CD14-positive monocyte (primary cell): Measurements from ENCODE around the gene TUBA4A. TPM values are rescaled to one million over a fixed set of nuclear protein-coding genes. Genes with fewer than 3 reads are reported as not detected.
A peak's percentile ranks its signal among the peaks of the same experiment; 100 is the strongest.

Experiments used
- DNase-seq, 3 donors: peaks; one replicate each; pipeline ENCODE4 v3.0.0-alpha.2; 2011 to 2022
- H2AFZ ChIP-seq: 2 replicates; pipeline ENCODE4 v1.6.0; 2012; ENCODE audit warnings: mild to moderate bottlenecking, low read depth, low read length, inconsistent platforms; ENCODE audit not compliant: insufficient read depth, poor library complexity, severe bottlenecking
- H3K27ac ChIP-seq, 2 donors: 1 replicate in 1 of 2; 2 replicates in 1 of 2; pipeline ENCODE4 v1.5.1; 2012 to 2013; ENCODE audit warnings: low read length in 2 of 2, control low read depth in 1 of 2, inconsistent platforms in 1 of 2, low read depth in 1 of 2, mild to moderate bottlenecking in 1 of 2
- H3K27me3 ChIP-seq, 2 donors: one replicate each; pipeline versions ENCODE4 v1.6.0 to v1.6.1; 2011 to 2013; ENCODE audit warnings: low read length in 2 of 2; ENCODE audit not compliant: control insufficient read depth in 2 of 2, insufficient read depth in 2 of 2
- H3K36me3 ChIP-seq, 2 donors: replicated peaks in 1 of 2; 1 replicate in 1 of 2; 2 replicates in 1 of 2; pipeline versions ENCODE4 v1.5.1 to v1.6.1; 2012 to 2013; ENCODE audit warnings: low read length in 2 of 2, control low read depth in 1 of 2, inconsistent platforms in 1 of 2, mild to moderate bottlenecking in 1 of 2; ENCODE audit not compliant: insufficient read depth in 2 of 2, control insufficient read depth in 1 of 2
- H3K4me1 ChIP-seq, 2 donors: 1 replicate in 1 of 2; 2 replicates in 1 of 2; pipeline versions ENCODE4 v1.5.1 to v1.6.1; 2012 to 2013; ENCODE audit warnings: low read length in 2 of 2, control low read depth in 1 of 2, inconsistent platforms in 1 of 2, mild to moderate bottlenecking in 1 of 2, moderate library complexity in 1 of 2; ENCODE audit not compliant: insufficient read depth in 2 of 2, control insufficient read depth in 1 of 2
- H3K4me2 ChIP-seq: replicated peaks from 2 replicates; pipeline ENCODE3; 2012; ENCODE audit warnings: low read length, moderate library complexity, mild to moderate bottlenecking; ENCODE audit not compliant: poor library complexity, severe bottlenecking; ENCODE audit errors: extremely low read depth
- H3K4me3 ChIP-seq, 3 experiments: fragments of 200-600 bp in 1 of 3; sonication (generic) in 1 of 3; replicated peaks in 1 of 3; 1 replicate in 2 of 3; 2 replicates in 1 of 3; pipeline ENCODE4 v1.5.1; 2011 to 2013; ENCODE audit warnings: low read length in 3 of 3, mild to moderate bottlenecking in 3 of 3, control low read depth in 2 of 3, low read depth in 2 of 3, inconsistent platforms in 1 of 3, moderate library complexity in 1 of 3
- H3K79me2 ChIP-seq: 2 replicates; pipeline ENCODE4 v1.6.0; 2012; ENCODE audit warnings: mild to moderate bottlenecking, control low read depth, inconsistent platforms, low read length, moderate library complexity; ENCODE audit not compliant: insufficient read depth
- H3K9ac ChIP-seq: 2 replicates; pipeline ENCODE4 v1.6.0; 2017; ENCODE audit warnings: low read length, mild to moderate bottlenecking; ENCODE audit not compliant: insufficient read depth, poor library complexity, severe bottlenecking
- H3K9me3 ChIP-seq, 2 donors: replicated peaks in 1 of 2; 1 replicate in 1 of 2; 2 replicates in 1 of 2; pipeline versions ENCODE4 v1.5.1 to v1.6.1; 2012 to 2013; ENCODE audit warnings: low read length in 2 of 2, control low read depth in 1 of 2; ENCODE audit not compliant: control insufficient read depth in 1 of 2, insufficient read depth in 1 of 2
- H4K20me1 ChIP-seq: 2 replicates; pipeline ENCODE4 v1.6.0; 2012; ENCODE audit warnings: mild to moderate bottlenecking, low read length, control low read depth, moderate library complexity; ENCODE audit not compliant: insufficient read depth
- H3K27ac Mint-ChIP-seq, 7 donors: one replicate each; pipeline ENCODE4 v1.8.0; 2020; ENCODE audit warnings: mild to moderate bottlenecking in 7 of 7, mixed read lengths in 7 of 7, moderate library complexity in 6 of 7, inconsistent platforms in 2 of 7
- H3K27me3 Mint-ChIP-seq, 3 donors: one replicate each; pipeline ENCODE4 v1.8.0; 2021 to 2022; ENCODE audit warnings: low read depth in 3 of 3, mild to moderate bottlenecking in 3 of 3, mixed read lengths in 3 of 3, moderate library complexity in 3 of 3, inconsistent platforms in 1 of 3
- H3K36me3 Mint-ChIP-seq, 2 donors: one replicate each; pipeline ENCODE4 v1.8.0; 2020; ENCODE audit warnings: mixed read lengths in 2 of 2, inconsistent platforms in 1 of 2, mild to moderate bottlenecking in 1 of 2
- H3K4me1 Mint-ChIP-seq: one replicate; pipeline ENCODE4 v1.8.0; 2020; ENCODE audit warnings: mild to moderate bottlenecking, mixed read lengths
- H3K4me3 Mint-ChIP-seq, 2 donors: one replicate each; pipeline ENCODE4 v1.8.0; 2020; ENCODE audit warnings: mild to moderate bottlenecking in 2 of 2, mixed read lengths in 2 of 2, moderate library complexity in 1 of 2
- H3K9me3 Mint-ChIP-seq, 7 donors: one replicate each; pipeline ENCODE4 v1.8.0; 2020 to 2022; ENCODE audit warnings: mixed read lengths in 7 of 7, mild to moderate bottlenecking in 6 of 7, moderate library complexity in 6 of 7, inconsistent platforms in 2 of 7
- WGBS: methylation state at CpG from one replicate; pipeline ENCODE4 v1.1.5; 2013; ENCODE audit warnings: missing lambda C conversion rate; ENCODE audit not compliant: insufficient coverage; 5-methylcytosine and 5-hydroxymethylcytosine counted together
- intact Hi-C, 2 donors: fragments of 100-400 bp; cut with micrococcal nuclease; formaldehyde crosslinking; loops; one replicate each; pipeline versions ENCODE4 v1.15.0 to v1.15.1; 2023
- polyA plus RNA-seq, 3 donors: library from polyadenylated mRNA; depleted of rRNA in 1 of 3; unstranded in 2 of 3; stranded (reverse) in 1 of 3; fragments of 300-500 nt in 2 of 3; fragments of >200 nt in 1 of 3; fragmentation: Illumina TruSeq in 2 of 3; gene quantifications; 1 replicate in 2 of 3; 2 replicates in 1 of 3; pipeline ENCODE4 v1.2.3, GENCODE V29; 2012 to 2021
- TF ChIP-seq, protein P1 (sequence below): fragments of 200-600 bp; IDR thresholded peaks from one replicate; pipeline ENCODE4 v1.8.0; 2022; ENCODE audit warnings: antibody characterized with exemption, mild to moderate bottlenecking

The TUBA4A gene
- polyA plus RNA-seq, 3 donors: 72.7 to 452 (median 81.9) TPM

DNA sequence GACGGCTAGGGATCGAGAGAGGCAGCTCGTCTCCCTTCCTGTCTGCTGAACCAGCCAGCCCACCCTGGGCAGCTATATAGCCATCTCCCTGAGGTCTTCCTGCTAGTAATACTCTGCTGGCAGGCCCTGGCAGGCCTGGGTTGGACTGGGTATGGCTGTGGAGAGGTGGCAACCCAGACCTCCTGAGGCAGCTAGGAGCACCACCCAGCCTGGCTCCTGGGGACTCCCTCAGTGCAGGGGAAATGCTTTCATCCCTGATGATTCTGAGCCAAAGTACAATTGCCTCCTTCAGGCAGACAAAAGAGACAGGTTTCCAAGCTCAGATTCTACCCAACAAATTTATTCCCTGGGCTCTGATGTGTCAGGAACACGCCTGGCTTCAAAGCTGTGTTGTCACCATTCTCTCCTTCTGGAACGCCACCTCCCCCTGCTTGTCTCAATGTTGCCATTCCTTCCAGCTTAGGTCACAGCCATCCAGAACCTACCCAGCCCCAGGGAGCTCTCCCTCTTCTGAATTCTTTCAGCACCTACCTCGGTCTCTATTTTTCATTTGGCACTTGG is 20.7 kb upstream of the TUBA4A start:
- H3K4me1 Mint-ChIP-seq: peaks cover 17% of the 10 kb centered on the region
- H3K4me3 Mint-ChIP-seq: no peak overlapping the region
- H3K27ac Mint-ChIP-seq: peak overlapping the region in 1 of 7 donors; percentile 35
- H3K27me3 Mint-ChIP-seq: peaks cover 14 to 23% (median 15%) of the 10 kb centered on the region in 3 donors
- no peaks in the 10 kb centered on the region for H3K36me3 Mint-ChIP-seq
- no peak overlapping the region for H3K4me3 ChIP-seq
- no peaks in the 10 kb centered on the region for H3K9me3 Mint-ChIP-seq
- no peaks in the 10 kb centered on the region for H3K27me3 ChIP-seq
- intact Hi-C loops: no loop called here
- H4K20me1 ChIP-seq: no peaks in the 10 kb centered on the region
- no peaks in the 10 kb centered on the region for H3K36me3 ChIP-seq
- H3K27ac ChIP-seq: no peak overlapping the region
- WGBS: 86% methylated on average over 1 of the region's 6 CpGs
- DNase-seq: no peak
- no peaks in the 10 kb centered on the region for H3K79me2 ChIP-seq
- H3K9ac ChIP-seq: no peak overlapping the region
- no peak overlapping the region for H3K4me2 ChIP-seq
- H2AFZ ChIP-seq: no peak overlapping the region
- peaks cover 14 to 17% of the 10 kb centered on the region in 2 donors for H3K4me1 ChIP-seq
- no peaks in the 10 kb centered on the region for H3K9me3 ChIP-seq
- TF ChIP-seq, protein P1, sequence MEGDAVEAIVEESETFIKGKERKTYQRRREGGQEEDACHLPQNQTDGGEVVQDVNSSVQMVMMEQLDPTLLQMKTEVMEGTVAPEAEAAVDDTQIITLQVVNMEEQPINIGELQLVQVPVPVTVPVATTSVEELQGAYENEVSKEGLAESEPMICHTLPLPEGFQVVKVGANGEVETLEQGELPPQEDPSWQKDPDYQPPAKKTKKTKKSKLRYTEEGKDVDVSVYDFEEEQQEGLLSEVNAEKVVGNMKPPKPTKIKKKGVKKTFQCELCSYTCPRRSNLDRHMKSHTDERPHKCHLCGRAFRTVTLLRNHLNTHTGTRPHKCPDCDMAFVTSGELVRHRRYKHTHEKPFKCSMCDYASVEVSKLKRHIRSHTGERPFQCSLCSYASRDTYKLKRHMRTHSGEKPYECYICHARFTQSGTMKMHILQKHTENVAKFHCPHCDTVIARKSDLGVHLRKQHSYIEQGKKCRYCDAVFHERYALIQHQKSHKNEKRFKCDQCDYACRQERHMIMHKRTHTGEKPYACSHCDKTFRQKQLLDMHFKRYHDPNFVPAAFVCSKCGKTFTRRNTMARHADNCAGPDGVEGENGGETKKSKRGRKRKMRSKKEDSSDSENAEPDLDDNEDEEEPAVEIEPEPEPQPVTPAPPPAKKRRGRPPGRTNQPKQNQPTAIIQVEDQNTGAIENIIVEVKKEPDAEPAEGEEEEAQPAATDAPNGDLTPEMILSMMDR: no peak

DNA sequence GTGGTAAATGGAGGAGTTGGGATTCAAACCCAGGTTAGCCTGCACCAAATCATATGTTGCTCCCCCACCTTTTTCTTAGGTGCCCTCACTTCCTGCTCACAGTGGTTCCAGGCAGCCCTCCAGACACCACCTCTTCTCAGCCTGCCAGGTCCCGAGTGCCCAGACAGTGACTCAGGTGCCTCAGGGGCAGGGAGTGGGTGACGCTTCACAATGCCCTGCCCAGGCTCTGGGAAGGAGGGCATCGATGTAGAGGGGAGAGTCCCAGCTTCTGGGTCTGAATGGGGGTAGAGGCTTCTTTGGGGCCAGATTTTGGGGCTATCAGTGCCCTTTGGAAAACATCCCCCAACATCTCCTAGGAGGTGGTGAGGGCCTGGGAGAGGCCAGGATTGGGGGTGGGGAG is 20.2 kb upstream of the TUBA4A start:
- no peaks in the 10 kb centered on the region for H3K36me3 Mint-ChIP-seq
- Histone ChIP-seq H3K4me2 (no peak overlapping the region), H3K4me3 (no peak overlapping the region), H4K20me1 (no peaks in the 10 kb centered on the region), H3K4me1 (peaks cover 14 to 17% of the 10 kb centered on the region in 2 donors), H2AFZ (no peak overlapping the region), H3K79me2 (no peaks in the 10 kb centered on the region), H3K27me3 (no peaks in the 10 kb centered on the region), H3K9ac (no peak overlapping the region), H3K36me3 (no peaks in the 10 kb centered on the region), H3K9me3 (no peaks in the 10 kb centered on the region), H3K27ac (no peak overlapping the region)
- TF ChIP-seq, protein P1: no peak
- peaks cover 17% of the 10 kb centered on the region for H3K4me1 Mint-ChIP-seq
- H3K4me3 Mint-ChIP-seq: no peak overlapping the region
- H3K27ac Mint-ChIP-seq: peak overlapping the region in 1 of 7 donors; percentile 35
- no CpG with 5 or more reads among the region's 3 CpGs for WGBS
- H3K9me3 Mint-ChIP-seq: no peaks in the 10 kb centered on the region
- no peak for DNase-seq
- intact Hi-C loops: no loop called here
- H3K27me3 Mint-ChIP-seq: peaks cover 14 to 23% (median 15%) of the 10 kb centered on the region in 3 donors
